ENCODE measurements around the gene MPPED1.

- no peak for TF ChIP-seq CTCF (IDR thresholded peaks at IDR 0.05; ENCODE audit: low read depth, low read length, missing input control)
- no peak for TF ChIP-seq ZBTB33 (IDR thresholded peaks at IDR 0.05)
- no peak for TF ChIP-seq SP1 (IDR thresholded peaks at IDR 0.05)
- TF ChIP-seq HNF4A (conservative IDR thresholded peaks at IDR 0.05) = no peak
- TF ChIP-seq RAD21 (IDR thresholded peaks at IDR 0.05) = no peak
- no peak for TF ChIP-seq YY1 (IDR thresholded peaks at IDR 0.05)
- TF ChIP-seq MAX (IDR thresholded peaks at IDR 0.05) = no peak
- no peak for TF ChIP-seq REST (IDR thresholded peaks at IDR 0.05)
- no peak for TF ChIP-seq ATF3 (IDR thresholded peaks at IDR 0.05)
- no peak for TF ChIP-seq JUND (IDR thresholded peaks at IDR 0.05)
Measured at GRCh38 chr22:43411040-43411868, 560 bp upstream of the MPPED1 start.

Measured in liver (tissue), 3 donors.